ENCODE measurements around the gene MAPK12. TPM values are rescaled to one million over a fixed set of nuclear protein-coding genes. Genes with fewer than 3 reads are reported as not detected.

The MAPK12 gene
- total and polyA plus RNA-seq, 2 donors from 2014 or later, result 13.4 to 15.9 TPM

DNA sequence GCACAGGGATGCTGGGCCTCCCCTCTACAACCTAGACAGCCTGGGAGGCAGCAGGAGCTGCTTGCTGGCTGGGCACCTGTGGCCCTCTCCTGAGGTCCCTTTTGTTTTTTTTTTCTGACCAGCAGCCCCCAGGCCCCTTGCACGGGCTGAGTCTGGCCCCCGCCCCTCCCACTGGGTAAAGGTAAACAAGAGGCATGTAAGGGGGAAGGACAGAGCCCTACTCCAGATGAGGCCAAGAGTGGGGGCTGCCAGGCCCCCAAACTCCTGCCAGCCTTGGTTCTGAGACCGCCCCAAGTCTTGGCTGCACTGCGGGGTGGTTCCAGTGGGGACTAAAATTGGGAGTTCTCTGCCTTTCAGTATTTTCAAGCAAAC, 36.8 kb upstream of the MAPK12 start:
- Histone ChIP-seq H3K27me3 (ENCODE audit: control insufficient read depth, insufficient read depth, low read length) (no peaks in the 10 kb centered on the region), H3K9ac (ENCODE audit: low read length in 3 of 3) (peak overlapping the region in 1 of 3 donors; percentile 51), H3K36me3 (ENCODE audit: control insufficient read depth in 2 of 3, insufficient read depth in 3 of 3, low read length in 3 of 3) (peaks cover 0 to 4% (median 0%) of the 10 kb centered on the region in 3 donors), H3K27ac (ENCODE audit: low read depth in 2 of 2, low read length in 2 of 2) (peak overlapping the region; percentile 67 to 80), H3K4me3 (ENCODE audit: low read length in 3 of 3) (peak overlapping the region in 1 of 3 donors; percentile 43), H3K9me3 (ENCODE audit: control insufficient read depth in 2 of 3, insufficient read depth in 1 of 3, low read length in 3 of 3) (no peaks in the 10 kb centered on the region), H3K4me1 (ENCODE audit: control insufficient read depth in 2 of 3, insufficient read depth in 2 of 3, low read depth in 1 of 3, low read length in 3 of 3) (peaks cover 0 to 80% (median 56%) of the 10 kb centered on the region in 3 donors)
- no peak for DNase-seq
- TF ChIP-seq, protein P1, sequence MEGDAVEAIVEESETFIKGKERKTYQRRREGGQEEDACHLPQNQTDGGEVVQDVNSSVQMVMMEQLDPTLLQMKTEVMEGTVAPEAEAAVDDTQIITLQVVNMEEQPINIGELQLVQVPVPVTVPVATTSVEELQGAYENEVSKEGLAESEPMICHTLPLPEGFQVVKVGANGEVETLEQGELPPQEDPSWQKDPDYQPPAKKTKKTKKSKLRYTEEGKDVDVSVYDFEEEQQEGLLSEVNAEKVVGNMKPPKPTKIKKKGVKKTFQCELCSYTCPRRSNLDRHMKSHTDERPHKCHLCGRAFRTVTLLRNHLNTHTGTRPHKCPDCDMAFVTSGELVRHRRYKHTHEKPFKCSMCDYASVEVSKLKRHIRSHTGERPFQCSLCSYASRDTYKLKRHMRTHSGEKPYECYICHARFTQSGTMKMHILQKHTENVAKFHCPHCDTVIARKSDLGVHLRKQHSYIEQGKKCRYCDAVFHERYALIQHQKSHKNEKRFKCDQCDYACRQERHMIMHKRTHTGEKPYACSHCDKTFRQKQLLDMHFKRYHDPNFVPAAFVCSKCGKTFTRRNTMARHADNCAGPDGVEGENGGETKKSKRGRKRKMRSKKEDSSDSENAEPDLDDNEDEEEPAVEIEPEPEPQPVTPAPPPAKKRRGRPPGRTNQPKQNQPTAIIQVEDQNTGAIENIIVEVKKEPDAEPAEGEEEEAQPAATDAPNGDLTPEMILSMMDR (IDR thresholded peaks at IDR 0.05; ENCODE audit: borderline replicate concordance, extremely low read depth, insufficient read depth), result no peak
- FAIRE-seq, result no peak
- intact Hi-C loops (cut with DNase I), result no loop called here

DNA sequence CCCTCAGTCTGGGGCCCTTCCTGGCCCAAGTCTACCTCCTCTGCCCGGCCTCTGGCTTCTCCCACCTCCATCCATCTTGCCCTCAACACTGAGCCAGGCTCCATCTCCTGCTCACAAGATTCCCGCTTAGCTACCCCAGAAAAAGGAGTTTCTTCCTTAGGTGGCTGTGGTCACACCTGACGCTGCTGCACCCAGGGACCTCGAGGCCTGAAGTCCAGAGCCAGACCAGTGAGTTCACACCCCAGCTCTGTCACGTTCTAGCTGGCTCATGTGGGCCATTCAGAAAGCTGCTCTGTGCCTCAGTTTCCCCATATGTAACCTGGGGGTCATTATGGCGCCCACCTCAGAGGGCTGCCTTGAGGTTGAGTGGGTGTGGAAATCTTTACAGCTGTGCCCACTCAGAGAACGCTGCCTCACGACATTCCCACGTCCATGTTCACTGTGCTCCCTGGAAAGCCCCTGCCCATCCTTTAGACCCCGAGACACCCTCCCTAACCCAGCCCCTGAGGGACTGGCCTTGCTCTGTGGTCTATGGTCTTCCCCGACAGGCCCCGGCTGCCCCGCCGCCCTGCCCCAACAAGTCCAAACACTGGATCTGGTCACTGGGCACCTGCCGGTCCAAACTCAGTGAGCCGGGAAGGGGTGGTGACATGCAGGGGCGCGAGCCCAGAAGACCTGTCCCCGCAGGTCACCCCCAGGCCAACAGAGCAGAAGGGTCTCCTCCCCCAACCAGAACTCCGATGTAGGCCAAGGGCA, 36.2 kb upstream of the MAPK12 start:
- peak overlapping the region in 1 of 3 donors; percentile 37 for H3K4me3 ChIP-seq (ENCODE audit: low read length in 3 of 3)

DNA sequence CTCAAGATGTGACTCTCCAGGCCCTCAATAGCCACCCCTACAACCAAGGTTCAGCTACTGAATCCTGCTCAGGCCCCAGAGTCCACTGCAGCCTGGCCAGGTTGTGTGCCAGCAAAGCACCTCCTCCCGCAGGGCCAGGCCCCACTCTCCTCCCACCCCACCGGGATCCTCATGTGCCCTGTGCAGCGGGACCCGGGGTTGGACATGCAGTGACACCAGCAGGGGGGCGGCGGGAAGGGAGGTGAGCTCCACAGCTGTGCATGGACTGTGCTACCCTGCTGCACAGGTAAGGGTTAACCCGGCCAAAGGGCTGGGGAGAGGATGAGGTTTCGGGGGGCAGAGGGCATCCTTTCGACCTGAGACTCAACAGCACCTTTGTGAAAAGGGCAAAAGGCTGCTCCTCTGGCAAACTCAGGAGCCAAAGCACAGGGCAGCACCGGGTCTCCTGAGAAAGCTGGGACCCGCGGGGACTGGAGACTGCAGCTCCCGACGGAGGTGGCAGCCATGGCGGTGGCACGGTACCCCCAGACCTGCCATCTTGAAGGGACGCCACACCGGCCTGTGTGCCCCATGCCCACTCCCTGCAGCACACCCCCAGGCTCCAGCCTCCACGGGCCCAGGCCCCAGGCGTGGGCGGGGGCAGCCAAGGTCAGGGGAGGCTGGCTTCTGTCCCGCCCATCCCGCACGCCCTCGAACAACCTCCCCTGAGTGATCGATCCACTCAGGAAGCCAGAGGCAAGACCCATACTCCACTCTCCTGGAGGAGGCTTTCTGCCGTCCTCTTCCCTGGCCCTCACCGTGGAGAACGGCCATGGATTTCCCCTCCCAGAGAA, 35.4 kb upstream of the MAPK12 start:
- H3K4me3 ChIP-seq (ENCODE audit: low read length in 3 of 3), result peak overlapping the region in 1 of 3 donors; percentile 37
- peaks cover 0 to 75% (median 44%) of the 10 kb centered on the region in 3 donors for H3K4me1 ChIP-seq (ENCODE audit: control insufficient read depth in 2 of 3, insufficient read depth in 2 of 3, low read depth in 1 of 3, low read length in 3 of 3)
- H3K27ac ChIP-seq (ENCODE audit: low read depth in 2 of 2, low read length in 2 of 2), result peak overlapping the region; percentile 20 to 67
- FAIRE-seq (no peak), DNase-seq (no peak)
- H3K9ac ChIP-seq (ENCODE audit: low read length in 3 of 3), result peak overlapping the region in 1 of 3 donors; percentile 65
- TF ChIP-seq, protein P1 (IDR thresholded peaks at IDR 0.05; ENCODE audit: borderline replicate concordance, extremely low read depth, insufficient read depth), result no peak
- intact Hi-C loops (cut with DNase I), result no loop called here
- no peaks in the 10 kb centered on the region for H3K9me3 ChIP-seq (ENCODE audit: control insufficient read depth in 2 of 3, insufficient read depth in 1 of 3, low read length in 3 of 3)
- peaks cover 0 to 4% (median 0%) of the 10 kb centered on the region in 3 donors for H3K36me3 ChIP-seq (ENCODE audit: control insufficient read depth in 2 of 3, insufficient read depth in 3 of 3, low read length in 3 of 3)
- no peaks in the 10 kb centered on the region for H3K27me3 ChIP-seq (ENCODE audit: control insufficient read depth, insufficient read depth, low read length)

More for the DNA sequence above, 36.2 kb upstream of the MAPK12 start:
- Histone ChIP-seq H3K27me3 (ENCODE audit: control insufficient read depth, insufficient read depth, low read length) (no peaks in the 10 kb centered on the region), H3K27ac (ENCODE audit: low read depth in 2 of 2, low read length in 2 of 2) (peak overlapping the region; percentile 32 to 67), H3K9me3 (ENCODE audit: control insufficient read depth in 2 of 3, insufficient read depth in 1 of 3, low read length in 3 of 3) (no peaks in the 10 kb centered on the region), H3K9ac (ENCODE audit: low read length in 3 of 3) (peak overlapping the region in 1 of 3 donors; percentile 65), H3K4me1 (ENCODE audit: control insufficient read depth in 2 of 3, insufficient read depth in 2 of 3, low read depth in 1 of 3, low read length in 3 of 3) (peaks cover 0 to 79% (median 50%) of the 10 kb centered on the region in 3 donors), H3K36me3 (ENCODE audit: control insufficient read depth in 2 of 3, insufficient read depth in 3 of 3, low read length in 3 of 3) (peaks cover 0 to 4% (median 0%) of the 10 kb centered on the region in 3 donors)
- FAIRE-seq, result no peak
- no peak for DNase-seq
- intact Hi-C loops (cut with DNase I), result no loop called here
- TF ChIP-seq, protein P1 (IDR thresholded peaks at IDR 0.05; ENCODE audit: borderline replicate concordance, extremely low read depth, insufficient read depth), result no peak
